Measurements from ENCODE around the gene COASY.
A peak's percentile ranks its signal among the peaks of the same experiment; 100 is the strongest.

COASY gene

GRCh38 chr17:42561897-42562387 lies at the start of gene COASY:
Gene COASY (plus strand): TSS chr17:42562148. CDS start chr17:42562623, 475 bp downstream.
- peak; percentile 68 to 82 for DNase-seq (ENCODE audit: low read depth in 2 of 2, low spot score in 1 of 2)

- DNase-seq (ENCODE audit: low read depth in 2 of 2, low spot score in 1 of 2): no peak
Observed at GRCh38 chr17:42512246-42512645, 49.7 kb upstream of the COASY start.

GRCh38 chr17:42512733-42513251 lies 49.2 kb upstream of the COASY start:
- DNase-seq (ENCODE audit: low read depth in 2 of 2, low spot score in 1 of 2): no peak

GRCh38 chr17:42513686-42514085 lies 48.3 kb upstream of the COASY start:
- DNase-seq (ENCODE audit: low read depth in 2 of 2, low spot score in 1 of 2): no peak

GRCh38 chr17:42514279-42514678 lies 47.7 kb upstream of the COASY start:
- DNase-seq (ENCODE audit: low read depth in 2 of 2, low spot score in 1 of 2): no peak

- DNase-seq (ENCODE audit: low read depth in 2 of 2, low spot score in 1 of 2): no peak
Observed at GRCh38 chr17:42514867-42515266, 47.1 kb upstream of the COASY start.

- DNase-seq (ENCODE audit: low read depth in 2 of 2, low spot score in 1 of 2): peak; percentile 57 to 64
Observed at GRCh38 chr17:42517516-42517915, 44.4 kb upstream of the COASY start.

GRCh38 chr17:42518046-42518754 lies 43.7 kb upstream of the COASY start:
- DNase-seq (ENCODE audit: low read depth in 2 of 2, low spot score in 1 of 2): no peak

- DNase-seq (ENCODE audit: low read depth in 2 of 2, low spot score in 1 of 2): no peak
Observed at GRCh38 chr17:42518755-42519545, 43.0 kb upstream of the COASY start.

- DNase-seq (ENCODE audit: low read depth in 2 of 2, low spot score in 1 of 2): no peak
Observed at GRCh38 chr17:42519546-42520491, 42.1 kb upstream of the COASY start.

GRCh38 chr17:42520540-42520951 lies 41.4 kb upstream of the COASY start:
- DNase-seq (ENCODE audit: low read depth in 2 of 2, low spot score in 1 of 2): no peak

- DNase-seq (ENCODE audit: low read depth in 2 of 2, low spot score in 1 of 2): no peak
Observed at GRCh38 chr17:42521036-42521435, 40.9 kb upstream of the COASY start.

- no peak for DNase-seq (ENCODE audit: low read depth in 2 of 2, low spot score in 1 of 2)
Observed at GRCh38 chr17:42521666-42522262, 40.2 kb upstream of the COASY start.

GRCh38 chr17:42522263-42522790 lies 39.6 kb upstream of the COASY start:
- DNase-seq (ENCODE audit: low read depth in 2 of 2, low spot score in 1 of 2): no peak

- DNase-seq (ENCODE audit: low read depth in 2 of 2, low spot score in 1 of 2): no peak
Observed at GRCh38 chr17:42522798-42523278, 39.1 kb upstream of the COASY start.

GRCh38 chr17:42525221-42525620 lies 36.7 kb upstream of the COASY start:
- no peak for DNase-seq (ENCODE audit: low read depth in 2 of 2, low spot score in 1 of 2)

- no peak for DNase-seq (ENCODE audit: low read depth in 2 of 2, low spot score in 1 of 2)
Observed at GRCh38 chr17:42526031-42526444, 35.9 kb upstream of the COASY start.

GRCh38 chr17:42527932-42528331 lies 34.0 kb upstream of the COASY start:
- DNase-seq (ENCODE audit: low read depth in 2 of 2, low spot score in 1 of 2): no peak

GRCh38 chr17:42529061-42529460 lies 32.9 kb upstream of the COASY start:
- no peak for DNase-seq (ENCODE audit: low read depth in 2 of 2, low spot score in 1 of 2)

GRCh38 chr17:42530952-42531454 lies 30.9 kb upstream of the COASY start:
- no peak for DNase-seq (ENCODE audit: low read depth in 2 of 2, low spot score in 1 of 2)

All from stimulated activated CD8-positive, alpha-beta memory T cell treated with anti-CD3 and anti-CD28 coated beads, Interleukin-4, amount 100 ng/mL, for 1 hour (primary cell).